ENCODE data around the gene RAPGEF4.
A peak's percentile ranks its signal among the peaks of the same experiment; 100 is the strongest.

The RAPGEF4 gene
- total RNA-seq, result 0.07 to 0.39 (median 0.22) reads per million in 3 experiments

GRCh38 chr2:172735582-172736423, at the start of gene RAPGEF4:
Gene RAPGEF4 (plus strand): TSS chr2:172735845. CDS start chr2:172735984, 139 bp downstream.
- no peak for DNase-seq

- DNase-seq, result no peak
Observed at GRCh38 chr2:172693037-172693436, 42.6 kb upstream of the RAPGEF4 start.

GRCh38 chr2:172693529-172694455, 41.9 kb upstream of the RAPGEF4 start:
- no peak for DNase-seq

- no peak for DNase-seq
Observed at GRCh38 chr2:172697296-172697695, 38.3 kb upstream of the RAPGEF4 start.

GRCh38 chr2:172698041-172698863, 37.4 kb upstream of the RAPGEF4 start:
- no peak for DNase-seq

GRCh38 chr2:172701250-172701649, 34.4 kb upstream of the RAPGEF4 start:
- no peak for DNase-seq

- no peak for DNase-seq
Observed at GRCh38 chr2:172702451-172702850, 33.2 kb upstream of the RAPGEF4 start.

GRCh38 chr2:172704072-172704936, 31.3 kb upstream of the RAPGEF4 start:
- no peak for DNase-seq

GRCh38 chr2:172705352-172705751, 30.3 kb upstream of the RAPGEF4 start:
- DNase-seq, result no peak

- no peak for DNase-seq
Observed at GRCh38 chr2:172708247-172708646, 27.4 kb upstream of the RAPGEF4 start.

GRCh38 chr2:172709566-172710291, 25.9 kb upstream of the RAPGEF4 start:
- DNase-seq, result no peak

- peak; percentile 17 for DNase-seq
Observed at GRCh38 chr2:172710584-172711047, 25.0 kb upstream of the RAPGEF4 start.

- DNase-seq, result no peak
Observed at GRCh38 chr2:172711110-172711509, 24.5 kb upstream of the RAPGEF4 start.

GRCh38 chr2:172712251-172712650, 23.4 kb upstream of the RAPGEF4 start:
- DNase-seq, result no peak

GRCh38 chr2:172713365-172713875, 22.2 kb upstream of the RAPGEF4 start:
- DNase-seq, result no peak

- no peak for DNase-seq
Observed at GRCh38 chr2:172722481-172722880, 13.2 kb upstream of the RAPGEF4 start.

GRCh38 chr2:172723286-172723685, 12.4 kb upstream of the RAPGEF4 start:
- DNase-seq, result no peak

- DNase-seq, result no peak
Observed at GRCh38 chr2:172724724-172725123, 10.9 kb upstream of the RAPGEF4 start.

GRCh38 chr2:172725284-172725683, 10.4 kb upstream of the RAPGEF4 start:
- no peak for DNase-seq

GRCh38 chr2:172725746-172726145, 9.9 kb upstream of the RAPGEF4 start:
- DNase-seq, result no peak
